ENCODE data around the gene TASP1.

TASP1 gene

GRCh38 chr20:13432126-13432525, 206.6 kb downstream of the TASP1 start:
- no peak for DNase-seq (ENCODE audit: low read depth)
- no peak overlapping the region for H3K4me3 ChIP-seq (ENCODE audit: control insufficient read depth, low read depth, low read length)
- TF ChIP-seq, protein P1, sequence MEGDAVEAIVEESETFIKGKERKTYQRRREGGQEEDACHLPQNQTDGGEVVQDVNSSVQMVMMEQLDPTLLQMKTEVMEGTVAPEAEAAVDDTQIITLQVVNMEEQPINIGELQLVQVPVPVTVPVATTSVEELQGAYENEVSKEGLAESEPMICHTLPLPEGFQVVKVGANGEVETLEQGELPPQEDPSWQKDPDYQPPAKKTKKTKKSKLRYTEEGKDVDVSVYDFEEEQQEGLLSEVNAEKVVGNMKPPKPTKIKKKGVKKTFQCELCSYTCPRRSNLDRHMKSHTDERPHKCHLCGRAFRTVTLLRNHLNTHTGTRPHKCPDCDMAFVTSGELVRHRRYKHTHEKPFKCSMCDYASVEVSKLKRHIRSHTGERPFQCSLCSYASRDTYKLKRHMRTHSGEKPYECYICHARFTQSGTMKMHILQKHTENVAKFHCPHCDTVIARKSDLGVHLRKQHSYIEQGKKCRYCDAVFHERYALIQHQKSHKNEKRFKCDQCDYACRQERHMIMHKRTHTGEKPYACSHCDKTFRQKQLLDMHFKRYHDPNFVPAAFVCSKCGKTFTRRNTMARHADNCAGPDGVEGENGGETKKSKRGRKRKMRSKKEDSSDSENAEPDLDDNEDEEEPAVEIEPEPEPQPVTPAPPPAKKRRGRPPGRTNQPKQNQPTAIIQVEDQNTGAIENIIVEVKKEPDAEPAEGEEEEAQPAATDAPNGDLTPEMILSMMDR (conservative IDR thresholded peaks at IDR 0.05; ENCODE audit: control insufficient read depth, insufficient read depth, low read depth, low read length) = no peak

DNA sequence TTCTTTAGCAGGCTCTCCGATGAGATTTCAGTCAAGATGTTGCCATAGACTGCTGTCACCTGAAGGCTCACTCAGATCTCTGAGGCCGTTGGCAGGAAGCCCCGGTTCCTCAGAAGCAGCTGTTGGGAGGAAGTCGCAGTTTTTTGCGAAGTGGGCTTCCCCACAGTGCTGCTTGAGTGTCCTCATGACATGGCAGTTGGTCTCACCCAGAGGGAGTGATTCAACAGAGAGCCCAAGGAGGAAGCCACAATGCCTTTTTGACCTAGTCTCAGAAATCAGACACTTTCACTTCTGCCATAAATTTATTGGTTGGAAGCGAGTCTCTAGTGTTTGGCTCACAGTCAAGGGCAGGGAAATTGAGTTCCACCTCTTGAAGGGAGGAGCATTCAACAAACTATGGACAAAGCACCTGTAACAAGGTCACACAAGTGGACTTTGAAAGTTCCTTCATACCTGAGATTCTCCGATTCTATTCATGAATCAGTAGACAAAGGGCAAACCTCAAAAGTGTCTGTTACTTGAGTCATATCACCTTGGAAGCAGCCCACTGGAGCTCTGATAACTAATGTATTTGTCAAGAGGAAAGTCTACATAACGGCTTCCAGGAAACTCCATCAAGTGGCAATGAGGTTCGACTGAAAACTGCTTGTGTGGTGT, 208.3 kb downstream of the TASP1 start:
- TF ChIP-seq, protein P1 (conservative IDR thresholded peaks at IDR 0.05; ENCODE audit: control insufficient read depth, insufficient read depth, low read depth, low read length) = no peak
- peak; percentile 23 for DNase-seq (ENCODE audit: low read depth)
- H3K4me3 ChIP-seq (ENCODE audit: control insufficient read depth, low read depth, low read length) = no peak overlapping the region

GRCh38 chr20:13428684-13429083, 210.0 kb downstream of the TASP1 start:
- no peak for DNase-seq (ENCODE audit: low read depth)
- no peak overlapping the region for H3K4me3 ChIP-seq (ENCODE audit: control insufficient read depth, low read depth, low read length)
- TF ChIP-seq, protein P1 (conservative IDR thresholded peaks at IDR 0.05; ENCODE audit: control insufficient read depth, insufficient read depth, low read depth, low read length) = no peak

DNA sequence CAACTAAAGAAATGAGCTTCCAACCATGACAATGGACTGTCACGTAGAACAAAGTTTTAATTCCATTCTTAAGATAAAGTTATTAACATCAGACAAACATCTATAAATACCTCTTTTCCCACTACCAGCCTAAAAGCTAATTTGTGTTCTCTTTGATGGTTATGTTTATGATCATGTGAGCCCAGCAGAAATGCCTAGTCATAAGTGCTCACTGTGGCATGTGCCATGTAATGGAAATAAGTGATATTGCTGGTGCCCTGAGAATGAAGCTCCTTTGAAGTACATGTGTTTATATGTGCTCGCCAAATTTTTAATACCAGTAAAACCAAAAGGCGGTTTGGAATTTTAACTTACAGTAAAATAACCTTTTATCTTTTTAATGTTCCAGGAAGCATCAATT, 211.9 kb downstream of the TASP1 start:
- H3K4me3 ChIP-seq (ENCODE audit: control insufficient read depth, low read depth, low read length) = no peak overlapping the region
- no peak for DNase-seq (ENCODE audit: low read depth)
- TF ChIP-seq, protein P1 (conservative IDR thresholded peaks at IDR 0.05; ENCODE audit: control insufficient read depth, insufficient read depth, low read depth, low read length) = no peak

GRCh38 chr20:13425381-13426135, 213.2 kb downstream of the TASP1 start:
- TF ChIP-seq, protein P1 (conservative IDR thresholded peaks at IDR 0.05; ENCODE audit: control insufficient read depth, insufficient read depth, low read depth, low read length) = no peak
- no peak for DNase-seq (ENCODE audit: low read depth)

DNA sequence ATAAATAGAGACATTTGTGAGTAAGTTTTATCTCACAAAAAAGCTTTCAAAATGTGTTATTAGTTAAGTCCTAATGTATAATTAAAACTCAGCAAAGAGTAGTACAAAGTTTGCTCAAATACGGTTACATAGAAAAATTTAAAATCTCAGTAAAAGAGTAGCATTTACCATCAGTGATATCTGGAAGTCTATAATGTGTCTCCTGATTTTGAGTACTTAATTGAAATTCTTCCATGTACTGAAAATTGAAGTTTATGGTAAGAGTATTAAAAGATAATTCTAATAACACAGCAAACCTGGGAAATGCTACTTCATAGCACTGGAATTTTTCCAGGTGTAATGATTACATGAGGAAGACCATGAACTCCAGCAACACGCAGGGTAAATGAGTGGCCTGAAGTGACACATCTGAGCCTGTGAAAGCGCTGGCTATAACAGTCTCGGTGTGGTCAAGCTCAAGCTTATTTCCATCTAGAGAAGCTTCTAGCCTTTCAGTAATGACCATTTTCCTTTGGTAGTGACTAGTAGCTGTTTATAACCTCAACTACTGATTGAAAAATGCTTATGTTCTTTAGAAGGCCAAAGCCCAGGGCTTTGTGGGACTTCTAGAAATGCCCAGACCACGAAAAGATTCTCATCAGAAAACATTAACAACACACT, 214.4 kb downstream of the TASP1 start:
- DNase-seq (ENCODE audit: low read depth) = no peak
- no peak overlapping the region for H3K4me3 ChIP-seq (ENCODE audit: control insufficient read depth, low read depth, low read length)
- TF ChIP-seq, protein P1 (conservative IDR thresholded peaks at IDR 0.05; ENCODE audit: control insufficient read depth, insufficient read depth, low read depth, low read length) = no peak

More at GRCh38 chr20:13425381-13426135, 213.2 kb downstream of the TASP1 start:
- H3K4me3 ChIP-seq (ENCODE audit: control insufficient read depth, low read depth, low read length) = no peak overlapping the region

All from fibroblast of mammary gland (primary cell).